Measurements from ENCODE around the gene PTPN6. TPM values are rescaled to one million over a fixed set of nuclear protein-coding genes. Genes with fewer than 3 reads are reported as not detected.

The PTPN6 gene
- total and polyA plus RNA-seq, 7 donors: 1.3 to 7.6 (median 3.6) TPM

- ATAC-seq: no peak
- intact Hi-C loops (cut with DNase I): loop anchor here in 1 of 2 donors (5.0 kb wide), 1 partner anchor 51 kb away; the partner anchor contains the start of gene LPCAT3
- TF ChIP-seq, protein P1, sequence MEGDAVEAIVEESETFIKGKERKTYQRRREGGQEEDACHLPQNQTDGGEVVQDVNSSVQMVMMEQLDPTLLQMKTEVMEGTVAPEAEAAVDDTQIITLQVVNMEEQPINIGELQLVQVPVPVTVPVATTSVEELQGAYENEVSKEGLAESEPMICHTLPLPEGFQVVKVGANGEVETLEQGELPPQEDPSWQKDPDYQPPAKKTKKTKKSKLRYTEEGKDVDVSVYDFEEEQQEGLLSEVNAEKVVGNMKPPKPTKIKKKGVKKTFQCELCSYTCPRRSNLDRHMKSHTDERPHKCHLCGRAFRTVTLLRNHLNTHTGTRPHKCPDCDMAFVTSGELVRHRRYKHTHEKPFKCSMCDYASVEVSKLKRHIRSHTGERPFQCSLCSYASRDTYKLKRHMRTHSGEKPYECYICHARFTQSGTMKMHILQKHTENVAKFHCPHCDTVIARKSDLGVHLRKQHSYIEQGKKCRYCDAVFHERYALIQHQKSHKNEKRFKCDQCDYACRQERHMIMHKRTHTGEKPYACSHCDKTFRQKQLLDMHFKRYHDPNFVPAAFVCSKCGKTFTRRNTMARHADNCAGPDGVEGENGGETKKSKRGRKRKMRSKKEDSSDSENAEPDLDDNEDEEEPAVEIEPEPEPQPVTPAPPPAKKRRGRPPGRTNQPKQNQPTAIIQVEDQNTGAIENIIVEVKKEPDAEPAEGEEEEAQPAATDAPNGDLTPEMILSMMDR (IDR thresholded peaks at IDR 0.05): no peak
- peaks cover 18 to 47% of the 10 kb centered on the region in 2 donors for H3K36me3 ChIP-seq (ENCODE audit: insufficient read depth in 1 of 2, low read depth in 1 of 2)
- DNase-seq: no peak
- H3K9me3 ChIP-seq: no peaks in the 10 kb centered on the region
- WGBS, 3 donors: 84 to 85% (median 84%) methylated on average over 7 of the region's 7 CpGs
- no peak overlapping the region for H3K4me3 ChIP-seq
- H3K27me3 ChIP-seq (ENCODE audit: insufficient read depth in 3 of 3, low read length in 2 of 3): no peaks in the 10 kb centered on the region
- H3K4me1 ChIP-seq: peaks cover 24% of the 10 kb centered on the region
- no peak overlapping the region for H3K27ac ChIP-seq
Observed at GRCh38 chr12:6966351-6966750, 15.2 kb downstream of the PTPN6 start.

- H3K27me3 ChIP-seq (ENCODE audit: insufficient read depth in 3 of 3, low read length in 2 of 3): no peaks in the 10 kb centered on the region
- H3K9me3 ChIP-seq: no peaks in the 10 kb centered on the region
- H3K36me3 ChIP-seq (ENCODE audit: insufficient read depth in 1 of 2, low read depth in 1 of 2): peaks cover 18 to 47% of the 10 kb centered on the region in 2 donors
- ATAC-seq: no peak
- TF ChIP-seq, protein P1 (IDR thresholded peaks at IDR 0.05): no peak
- intact Hi-C loops (cut with DNase I): loop anchor here in 1 of 2 donors (5.0 kb wide), 1 partner anchor 50 kb away; the partner anchor contains the start of gene LPCAT3
- H3K4me1 ChIP-seq: peaks cover 32% of the 10 kb centered on the region
- H3K4me3 ChIP-seq: no peak overlapping the region
- WGBS, 3 donors: 86 to 91% (median 90%) methylated on average over 10 of the region's 10 CpGs
- no peak for DNase-seq
- no peak overlapping the region for H3K27ac ChIP-seq
Observed at GRCh38 chr12:6967651-6968100, 16.5 kb downstream of the PTPN6 start.

- H3K27me3 ChIP-seq (ENCODE audit: insufficient read depth in 3 of 3, low read length in 2 of 3): no peaks in the 10 kb centered on the region
- no peak for ATAC-seq
- TF ChIP-seq, protein P1 (IDR thresholded peaks at IDR 0.05): no peak
- H3K36me3 ChIP-seq (ENCODE audit: insufficient read depth in 1 of 2, low read depth in 1 of 2): peaks cover 18 to 47% of the 10 kb centered on the region in 2 donors
- 82 to 92% (median 83%) methylated on average over 9 of the region's 9 CpGs for WGBS, 3 donors
- no peaks in the 10 kb centered on the region for H3K9me3 ChIP-seq
- H3K4me1 ChIP-seq: peaks cover 36% of the 10 kb centered on the region
- no peak overlapping the region for H3K27ac ChIP-seq
- no peak for DNase-seq
- H3K4me3 ChIP-seq: peak overlapping the region; percentile 90
- intact Hi-C loops (cut with DNase I): loop anchor here in 1 of 2 donors (5.0 kb wide), 1 partner anchor 49 kb away; the partner anchor contains the start of gene LPCAT3
Observed at GRCh38 chr12:6968426-6968825, 17.3 kb downstream of the PTPN6 start.

GRCh38 chr12:6970096-6970527 is 19.0 kb downstream of the PTPN6 start:
- H3K27me3 ChIP-seq (ENCODE audit: insufficient read depth in 3 of 3, low read length in 2 of 3): no peaks in the 10 kb centered on the region
- intact Hi-C loops (cut with DNase I): loop anchor here in 1 of 2 donors (1.0 kb wide), 1 partner anchor 26 kb away; the partner anchor contains the start of gene C12orf57
- peak in 1 of 2 donors; percentile 78 for DNase-seq
- no peaks in the 10 kb centered on the region for H3K9me3 ChIP-seq
- peaks cover 23 to 55% of the 10 kb centered on the region in 2 donors for H3K36me3 ChIP-seq (ENCODE audit: insufficient read depth in 1 of 2, low read depth in 1 of 2)
- H3K4me3 ChIP-seq: peak overlapping the region; percentile 90
- peaks cover 32% of the 10 kb centered on the region for H3K4me1 ChIP-seq
- ATAC-seq: peak; percentile 14 to 60 (median 28)
- WGBS, 3 donors: 0 to 1% (median 0%) methylated on average over 27 to 31 of the region's 31 CpGs
- H3K27ac ChIP-seq: peak overlapping the region; percentile 94
- TF ChIP-seq, protein P1 (IDR thresholded peaks at IDR 0.05): no peak
